ENCODE data around the gene FAM217B.

- TF ChIP-seq, protein P1, sequence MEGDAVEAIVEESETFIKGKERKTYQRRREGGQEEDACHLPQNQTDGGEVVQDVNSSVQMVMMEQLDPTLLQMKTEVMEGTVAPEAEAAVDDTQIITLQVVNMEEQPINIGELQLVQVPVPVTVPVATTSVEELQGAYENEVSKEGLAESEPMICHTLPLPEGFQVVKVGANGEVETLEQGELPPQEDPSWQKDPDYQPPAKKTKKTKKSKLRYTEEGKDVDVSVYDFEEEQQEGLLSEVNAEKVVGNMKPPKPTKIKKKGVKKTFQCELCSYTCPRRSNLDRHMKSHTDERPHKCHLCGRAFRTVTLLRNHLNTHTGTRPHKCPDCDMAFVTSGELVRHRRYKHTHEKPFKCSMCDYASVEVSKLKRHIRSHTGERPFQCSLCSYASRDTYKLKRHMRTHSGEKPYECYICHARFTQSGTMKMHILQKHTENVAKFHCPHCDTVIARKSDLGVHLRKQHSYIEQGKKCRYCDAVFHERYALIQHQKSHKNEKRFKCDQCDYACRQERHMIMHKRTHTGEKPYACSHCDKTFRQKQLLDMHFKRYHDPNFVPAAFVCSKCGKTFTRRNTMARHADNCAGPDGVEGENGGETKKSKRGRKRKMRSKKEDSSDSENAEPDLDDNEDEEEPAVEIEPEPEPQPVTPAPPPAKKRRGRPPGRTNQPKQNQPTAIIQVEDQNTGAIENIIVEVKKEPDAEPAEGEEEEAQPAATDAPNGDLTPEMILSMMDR (IDR thresholded peaks at IDR 0.05): peak in 2 of 3 experiments; percentile 87 to 96
- TF ChIP-seq EP300 (IDR thresholded peaks at IDR 0.05) (no peak), POLR2A (IDR thresholded peaks at IDR 0.05; ENCODE audit: low read depth) (no peak)
These were observed 6.2 kb upstream of the FAM217B start for GRCh38 chr20:59933849-59934585.

Data from esophagus muscularis mucosa (tissue), 4 donors.